ENCODE results near the gene MELTF. TPM values are rescaled to one million over a fixed set of nuclear protein-coding genes. Genes with fewer than 3 reads are reported as not detected.

Gene MELTF
- total RNA-seq, 5 donors from 2014 or later (not counting 1 experiment from before 2014, with no cell fraction given): 1.2 to 2.6 (median 1.6) TPM

DNA sequence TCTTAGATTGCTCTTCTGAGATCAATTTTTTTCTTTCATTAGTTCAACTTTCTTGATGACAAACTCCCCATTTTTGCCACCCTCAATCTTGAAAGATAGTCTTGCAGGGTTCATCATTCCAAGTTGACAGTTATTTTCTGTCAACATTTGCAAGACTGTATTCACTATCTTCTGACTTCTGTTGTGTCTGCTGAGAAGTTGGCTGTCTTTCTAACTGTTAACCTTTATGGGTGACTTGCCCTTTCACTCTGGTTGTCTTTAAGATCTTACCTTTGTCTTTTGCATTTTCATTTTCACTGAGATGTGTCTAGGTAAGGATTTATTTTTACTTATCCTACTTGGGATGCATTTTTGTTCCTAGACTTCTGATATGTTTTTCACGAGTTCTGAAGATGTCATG, 46.4 kb downstream of the MELTF start:
- Histone ChIP-seq H3K27me3 (replicated peaks in 1 of 2; ENCODE audit: control insufficient read depth in 2 of 2, extremely low read depth in 1 of 2, insufficient read depth in 2 of 2, low read length in 1 of 2) (peaks cover 0 to 33% of the 10 kb centered on the region in 2 experiments), H3K27ac (ENCODE audit: low read length) (no peak overlapping the region), H3K4me3 (ENCODE audit: control insufficient read depth in 1 of 2, extremely low read depth in 1 of 2, low read length in 1 of 2) (no peak overlapping the region), H3K36me3 (ENCODE audit: control insufficient read depth in 2 of 2, extremely low read depth in 1 of 2, insufficient read depth in 1 of 2, low read length in 1 of 2) (no peaks in the 10 kb centered on the region), H3K9me3 (no peaks in the 10 kb centered on the region), H3K4me1 (ENCODE audit: control insufficient read depth in 1 of 2, extremely low read depth in 1 of 2, insufficient read depth in 2 of 2, low read length in 2 of 2) (peaks cover 0 to 7% of the 10 kb centered on the region in 2 experiments)
- POLR2A ChIA-PET: no interaction called here
- Mint-ChIP-seq H3K9me3 (peaks cover 5 to 8% (median 7%) of the 10 kb centered on the region in 3 donors), H3K27me3 (peaks cover 14 to 17% of the 10 kb centered on the region in 2 donors), H3K4me1 (peaks cover 2 to 8% (median 7%) of the 10 kb centered on the region in 3 donors), H3K4me3 (no peak overlapping the region), H3K36me3 (no peaks in the 10 kb centered on the region), H3K27ac (no peak overlapping the region)
- CTCF ChIA-PET: no interaction called here
- WGBS (ENCODE audit: insufficient coverage): no CpG with 5 or more reads among the region's 1 CpG
- no peak for DNase-seq
- ATAC-seq (replicated peaks in 1 of 4): no peak

DNA sequence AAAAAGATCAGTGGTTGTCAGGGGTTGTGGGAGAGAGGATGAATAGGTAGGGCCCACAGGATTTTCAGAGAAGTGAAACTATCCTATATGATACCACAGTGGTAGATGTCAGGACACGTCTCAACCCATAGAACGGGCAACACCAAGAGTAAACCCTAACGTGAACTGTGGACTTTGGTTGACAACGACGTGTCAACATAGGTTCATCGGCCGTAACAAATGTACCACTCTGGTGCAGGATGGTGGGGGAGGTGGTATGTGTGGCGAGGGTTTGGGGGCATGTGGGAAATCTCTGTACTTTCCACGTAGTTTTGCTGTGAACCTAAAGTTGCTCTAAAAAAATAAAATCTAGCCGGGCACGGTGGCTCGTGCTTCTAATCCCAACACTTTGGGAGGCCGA, 48.0 kb downstream of the MELTF start:
- no peaks in the 10 kb centered on the region for H3K9me3 ChIP-seq
- Mint-ChIP-seq H3K4me1 (peaks cover 2 to 9% (median 7%) of the 10 kb centered on the region in 3 donors), H3K36me3 (no peaks in the 10 kb centered on the region), H3K4me3 (no peak overlapping the region), H3K27ac (no peak overlapping the region), H3K27me3 (peaks cover 11 to 17% of the 10 kb centered on the region in 2 donors), H3K9me3 (peaks cover 5 to 8% (median 7%) of the 10 kb centered on the region in 3 donors)
- 82% methylated on average over 10 of the region's 13 CpGs for WGBS (ENCODE audit: insufficient coverage)
- CTCF ChIA-PET: no interaction called here
- no peak for DNase-seq
- H3K4me3 ChIP-seq (ENCODE audit: control insufficient read depth in 1 of 2, extremely low read depth in 1 of 2, low read length in 1 of 2): no peak overlapping the region
- H3K27me3 ChIP-seq (replicated peaks in 1 of 2; ENCODE audit: control insufficient read depth in 2 of 2, extremely low read depth in 1 of 2, insufficient read depth in 2 of 2, low read length in 1 of 2): peaks cover 0 to 29% of the 10 kb centered on the region in 2 experiments
- no peaks in the 10 kb centered on the region for H3K36me3 ChIP-seq (ENCODE audit: control insufficient read depth in 2 of 2, extremely low read depth in 1 of 2, insufficient read depth in 1 of 2, low read length in 1 of 2)
- no peak for ATAC-seq (replicated peaks in 1 of 4)
- peaks cover 0 to 7% of the 10 kb centered on the region in 2 experiments for H3K4me1 ChIP-seq (ENCODE audit: control insufficient read depth in 1 of 2, extremely low read depth in 1 of 2, insufficient read depth in 2 of 2, low read length in 2 of 2)
- POLR2A ChIA-PET: no interaction called here
- no peak overlapping the region for H3K27ac ChIP-seq (ENCODE audit: low read length)

DNA sequence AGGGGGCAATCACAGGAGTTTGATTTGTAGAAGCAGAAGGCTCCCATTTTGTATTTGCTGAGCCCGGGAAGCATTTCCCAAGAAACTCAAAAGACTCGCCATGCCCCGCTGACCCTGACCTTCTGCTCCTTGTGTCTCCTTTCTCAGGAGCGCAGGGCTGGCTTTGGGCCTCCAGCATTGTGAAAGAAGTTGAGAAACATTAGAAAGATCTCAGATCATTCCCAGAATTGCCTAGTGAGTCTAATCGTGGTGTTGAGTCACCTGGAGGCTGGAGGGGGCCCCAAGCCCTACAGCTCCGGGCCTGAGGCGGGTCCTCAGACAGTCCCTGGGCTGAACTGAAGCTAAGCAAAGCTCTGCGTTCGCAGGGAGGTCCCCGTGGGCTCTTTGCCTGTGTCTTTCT, 50.1 kb downstream of the MELTF start:
- POLR2A ChIA-PET: no interaction called here
- no peak for DNase-seq
- Mint-ChIP-seq H3K27me3 (peaks cover 7 to 15% of the 10 kb centered on the region in 2 donors), H3K4me1 (peaks cover 2 to 9% (median 7%) of the 10 kb centered on the region in 3 donors), H3K9me3 (peaks cover 5 to 8% (median 7%) of the 10 kb centered on the region in 3 donors), H3K27ac (no peak overlapping the region), H3K4me3 (no peak overlapping the region), H3K36me3 (no peaks in the 10 kb centered on the region)
- CTCF ChIA-PET: no interaction called here
- Histone ChIP-seq H3K27me3 (replicated peaks in 1 of 2; ENCODE audit: control insufficient read depth in 2 of 2, extremely low read depth in 1 of 2, insufficient read depth in 2 of 2, low read length in 1 of 2) (peaks cover 0 to 31% of the 10 kb centered on the region in 2 experiments), H3K36me3 (ENCODE audit: control insufficient read depth in 2 of 2, extremely low read depth in 1 of 2, insufficient read depth in 1 of 2, low read length in 1 of 2) (no peaks in the 10 kb centered on the region), H3K27ac (ENCODE audit: low read length) (no peak overlapping the region), H3K4me3 (ENCODE audit: control insufficient read depth in 1 of 2, extremely low read depth in 1 of 2, low read length in 1 of 2) (no peak overlapping the region), H3K4me1 (ENCODE audit: control insufficient read depth in 1 of 2, extremely low read depth in 1 of 2, insufficient read depth in 2 of 2, low read length in 2 of 2) (peaks cover 0 to 7% of the 10 kb centered on the region in 2 experiments), H3K9me3 (no peaks in the 10 kb centered on the region)
- WGBS (ENCODE audit: insufficient coverage): 92% methylated on average over 6 of the region's 10 CpGs
- ATAC-seq (replicated peaks in 1 of 4): no peak

DNA sequence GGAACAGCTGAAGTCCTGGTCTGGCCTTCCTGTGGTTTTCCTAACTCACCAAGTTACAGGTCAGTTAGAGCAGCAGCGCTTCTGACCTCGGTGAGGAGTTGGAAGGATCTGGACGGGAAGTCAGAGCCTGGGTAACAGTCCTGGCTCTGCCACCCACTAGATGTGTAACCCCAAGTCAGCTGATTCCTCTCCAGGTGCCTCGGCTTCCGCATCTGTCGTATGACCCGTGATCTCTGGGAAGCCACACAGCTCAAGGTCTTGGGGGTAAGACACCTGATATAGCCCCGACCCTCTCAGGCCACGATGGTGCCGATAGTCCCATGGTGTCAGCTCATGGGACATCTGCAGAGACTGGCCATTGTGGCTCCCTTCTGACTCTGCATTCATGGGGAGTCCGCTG, 52.7 kb downstream of the MELTF start:
- Histone ChIP-seq H3K4me1 (ENCODE audit: control insufficient read depth in 1 of 2, extremely low read depth in 1 of 2, insufficient read depth in 2 of 2, low read length in 2 of 2) (peaks cover 0 to 7% of the 10 kb centered on the region in 2 experiments), H3K36me3 (ENCODE audit: control insufficient read depth in 2 of 2, extremely low read depth in 1 of 2, insufficient read depth in 1 of 2, low read length in 1 of 2) (no peaks in the 10 kb centered on the region), H3K27me3 (replicated peaks in 1 of 2; ENCODE audit: control insufficient read depth in 2 of 2, extremely low read depth in 1 of 2, insufficient read depth in 2 of 2, low read length in 1 of 2) (peaks cover 0 to 30% of the 10 kb centered on the region in 2 experiments), H3K4me3 (ENCODE audit: control insufficient read depth in 1 of 2, extremely low read depth in 1 of 2, low read length in 1 of 2) (no peak overlapping the region), H3K27ac (ENCODE audit: low read length) (no peak overlapping the region), H3K9me3 (no peaks in the 10 kb centered on the region)
- H3K4me1 Mint-ChIP-seq: peaks cover 2 to 9% (median 7%) of the 10 kb centered on the region in 3 donors
- H3K4me3 Mint-ChIP-seq: no peak overlapping the region
- no peaks in the 10 kb centered on the region for H3K9me3 Mint-ChIP-seq
- CTCF ChIA-PET: no interaction called here
- ATAC-seq (replicated peaks in 1 of 4) (no peak), DNase-seq (no peak)
- peaks cover 7 to 11% of the 10 kb centered on the region in 2 donors for H3K27me3 Mint-ChIP-seq
- POLR2A ChIA-PET: no interaction called here
- 84% methylated on average over 11 of the region's 11 CpGs for WGBS (ENCODE audit: insufficient coverage)
- no peaks in the 10 kb centered on the region for H3K36me3 Mint-ChIP-seq
- no peak overlapping the region for H3K27ac Mint-ChIP-seq

GRCh38 chr3:196975349-196975748, 54.3 kb downstream of the MELTF start:
- CTCF ChIA-PET: interaction anchor here in 1 of 2 donors (0.6 kb wide), 1 partner anchor 48 kb away, joined by 3 read pairs; no protein-coding TSS in a partner anchor

GRCh38 chr3:196974661-196975060, 55.0 kb downstream of the MELTF start:
- ChIA-PET POLR2A (no interaction called here), CTCF (interaction anchor here in 1 of 2 donors (0.7 kb wide), 1 partner anchor 1109 kb away, joined by 3 read pairs; no protein-coding TSS in a partner anchor)
- Histone ChIP-seq H3K4me1 (ENCODE audit: control insufficient read depth in 1 of 2, extremely low read depth in 1 of 2, insufficient read depth in 2 of 2, low read length in 2 of 2) (peaks cover 0 to 11% of the 10 kb centered on the region in 2 experiments), H3K4me3 (ENCODE audit: control insufficient read depth in 1 of 2, extremely low read depth in 1 of 2, low read length in 1 of 2) (no peak overlapping the region), H3K36me3 (ENCODE audit: control insufficient read depth in 2 of 2, extremely low read depth in 1 of 2, insufficient read depth in 1 of 2, low read length in 1 of 2) (no peaks in the 10 kb centered on the region), H3K9me3 (no peaks in the 10 kb centered on the region), H3K27ac (ENCODE audit: low read length) (no peak overlapping the region), H3K27me3 (replicated peaks in 1 of 2; ENCODE audit: control insufficient read depth in 2 of 2, extremely low read depth in 1 of 2, insufficient read depth in 2 of 2, low read length in 1 of 2) (peaks cover 0 to 35% of the 10 kb centered on the region in 2 experiments)
- Mint-ChIP-seq H3K4me1 (peaks cover 9 to 17% (median 10%) of the 10 kb centered on the region in 3 donors), H3K27ac (no peak overlapping the region), H3K4me3 (no peak overlapping the region), H3K27me3 (peaks cover 7 to 20% of the 10 kb centered on the region in 2 donors), H3K9me3 (no peaks in the 10 kb centered on the region), H3K36me3 (no peaks in the 10 kb centered on the region)
- ATAC-seq (replicated peaks in 1 of 4): no peak
- 82% methylated on average over 4 of the region's 5 CpGs for WGBS (ENCODE audit: insufficient coverage)
- DNase-seq: no peak

More at GRCh38 chr3:196975349-196975748, 54.3 kb downstream of the MELTF start:
- Histone ChIP-seq H3K9me3 (no peaks in the 10 kb centered on the region), H3K4me1 (ENCODE audit: control insufficient read depth in 1 of 2, extremely low read depth in 1 of 2, insufficient read depth in 2 of 2, low read length in 2 of 2) (peaks cover 0 to 7% of the 10 kb centered on the region in 2 experiments), H3K4me3 (ENCODE audit: control insufficient read depth in 1 of 2, extremely low read depth in 1 of 2, low read length in 1 of 2) (no peak overlapping the region), H3K27ac (ENCODE audit: low read length) (no peak overlapping the region), H3K36me3 (ENCODE audit: control insufficient read depth in 2 of 2, extremely low read depth in 1 of 2, insufficient read depth in 1 of 2, low read length in 1 of 2) (no peaks in the 10 kb centered on the region), H3K27me3 (replicated peaks in 1 of 2; ENCODE audit: control insufficient read depth in 2 of 2, extremely low read depth in 1 of 2, insufficient read depth in 2 of 2, low read length in 1 of 2) (peaks cover 0 to 37% of the 10 kb centered on the region in 2 experiments)
- no peak overlapping the region for H3K27ac Mint-ChIP-seq
- 87% methylated on average over 4 of the region's 4 CpGs for WGBS (ENCODE audit: insufficient coverage)
- DNase-seq: no peak
- H3K4me3 Mint-ChIP-seq: no peak overlapping the region
- H3K27me3 Mint-ChIP-seq: peaks cover 7 to 17% of the 10 kb centered on the region in 2 donors
- POLR2A ChIA-PET: no interaction called here
- H3K4me1 Mint-ChIP-seq: peaks cover 5 to 13% (median 8%) of the 10 kb centered on the region in 3 donors
- no peak for ATAC-seq (replicated peaks in 1 of 4)
- H3K36me3 Mint-ChIP-seq: no peaks in the 10 kb centered on the region
- no peaks in the 10 kb centered on the region for H3K9me3 Mint-ChIP-seq
